Measurements from ENCODE around the gene RBM5. TPM values are rescaled to one million over a fixed set of nuclear protein-coding genes. Genes with fewer than 3 reads are reported as not detected.

RBM5 gene
- total RNA-seq, 2 donors from 2014 or later, result 139 to 308 TPM

GRCh38 chr3:50134367-50134766 lies 45.6 kb downstream of the RBM5 start:
- H3K36me3 ChIP-seq (replicated peaks in 1 of 2; ENCODE audit: insufficient read depth in 1 of 2, low read depth in 2 of 2), result no peaks in the 10 kb centered on the region
- no peaks in the 10 kb centered on the region for H3K9me3 ChIP-seq
- no peak overlapping the region for H3K4me3 ChIP-seq
- H3K4me1 ChIP-seq, result no peaks in the 10 kb centered on the region
- ATAC-seq (no peak), DNase-seq (no peak)
- intact Hi-C loops (cut with DNase I), result no loop called here
- TF ChIP-seq CTCF (IDR thresholded peaks at IDR 0.05) (no peak), POLR2A (IDR thresholded peaks at IDR 0.05) (no peak)
- 47 to 100% methylated on average over 1 to 2 of the region's 2 CpGs for WGBS, 2 donors
- no peak overlapping the region for H3K27ac ChIP-seq
- no peaks in the 10 kb centered on the region for H3K27me3 ChIP-seq

GRCh38 chr3:50135964-50136363 lies 47.2 kb downstream of the RBM5 start:
- intact Hi-C loops (cut with DNase I), result no loop called here
- ATAC-seq, result no peak
- no peaks in the 10 kb centered on the region for H3K36me3 ChIP-seq (replicated peaks in 1 of 2; ENCODE audit: insufficient read depth in 1 of 2, low read depth in 2 of 2)
- DNase-seq, result no peak
- TF ChIP-seq POLR2A (IDR thresholded peaks at IDR 0.05) (no peak), CTCF (IDR thresholded peaks at IDR 0.05) (no peak)
- H3K4me1 ChIP-seq, result no peaks in the 10 kb centered on the region
- H3K9me3 ChIP-seq, result no peaks in the 10 kb centered on the region
- no peak overlapping the region for H3K27ac ChIP-seq
- 83 to 90% methylated on average over 1 to 5 of the region's 5 CpGs for WGBS, 2 donors
- H3K27me3 ChIP-seq, result no peaks in the 10 kb centered on the region
- no peak overlapping the region for H3K4me3 ChIP-seq

GRCh38 chr3:50136714-50137405 lies 48.1 kb downstream of the RBM5 start:
- intact Hi-C loops (cut with DNase I), result no loop called here
- H3K27me3 ChIP-seq, result no peaks in the 10 kb centered on the region
- H3K4me3 ChIP-seq, result no peak overlapping the region
- DNase-seq, result no peak
- no peaks in the 10 kb centered on the region for H3K9me3 ChIP-seq
- no peaks in the 10 kb centered on the region for H3K36me3 ChIP-seq (replicated peaks in 1 of 2; ENCODE audit: insufficient read depth in 1 of 2, low read depth in 2 of 2)
- H3K27ac ChIP-seq, result no peak overlapping the region
- TF ChIP-seq POLR2A (IDR thresholded peaks at IDR 0.05) (no peak), CTCF (IDR thresholded peaks at IDR 0.05) (no peak)
- no peak for ATAC-seq
- H3K4me1 ChIP-seq, result no peaks in the 10 kb centered on the region
- WGBS, 2 donors, result 37 to 65% methylated on average over 4 to 6 of the region's 6 CpGs

GRCh38 chr3:50137531-50137930 lies 48.8 kb downstream of the RBM5 start:
- no peaks in the 10 kb centered on the region for H3K4me1 ChIP-seq
- H3K27ac ChIP-seq, result no peak overlapping the region
- TF ChIP-seq POLR2A (IDR thresholded peaks at IDR 0.05) (no peak), CTCF (IDR thresholded peaks at IDR 0.05) (no peak)
- H3K4me3 ChIP-seq, result no peak overlapping the region
- intact Hi-C loops (cut with DNase I), result no loop called here
- H3K27me3 ChIP-seq, result no peaks in the 10 kb centered on the region
- ATAC-seq, result no peak
- no peak for DNase-seq
- no peaks in the 10 kb centered on the region for H3K9me3 ChIP-seq
- 80 to 91% methylated on average over 6 of the region's 6 CpGs for WGBS, 2 donors
- no peaks in the 10 kb centered on the region for H3K36me3 ChIP-seq (replicated peaks in 1 of 2; ENCODE audit: insufficient read depth in 1 of 2, low read depth in 2 of 2)
